ENCODE measurements around the gene DLL1.

DLL1 gene

GRCh38 chr6:170247178-170247701 is 43.6 kb downstream of the DLL1 start:
- no peak for TF ChIP-seq CTCF (IDR thresholded peaks at IDR 0.05; ENCODE audit: extremely low read depth, missing control alignments)
- no peak for DNase-seq (ENCODE audit: low spot score)

- no peak for TF ChIP-seq CTCF (IDR thresholded peaks at IDR 0.05; ENCODE audit: extremely low read depth, missing control alignments)
- DNase-seq (ENCODE audit: low spot score), result no peak
These were observed 45.3 kb downstream of the DLL1 start for GRCh38 chr6:170245475-170245992.

DNA sequence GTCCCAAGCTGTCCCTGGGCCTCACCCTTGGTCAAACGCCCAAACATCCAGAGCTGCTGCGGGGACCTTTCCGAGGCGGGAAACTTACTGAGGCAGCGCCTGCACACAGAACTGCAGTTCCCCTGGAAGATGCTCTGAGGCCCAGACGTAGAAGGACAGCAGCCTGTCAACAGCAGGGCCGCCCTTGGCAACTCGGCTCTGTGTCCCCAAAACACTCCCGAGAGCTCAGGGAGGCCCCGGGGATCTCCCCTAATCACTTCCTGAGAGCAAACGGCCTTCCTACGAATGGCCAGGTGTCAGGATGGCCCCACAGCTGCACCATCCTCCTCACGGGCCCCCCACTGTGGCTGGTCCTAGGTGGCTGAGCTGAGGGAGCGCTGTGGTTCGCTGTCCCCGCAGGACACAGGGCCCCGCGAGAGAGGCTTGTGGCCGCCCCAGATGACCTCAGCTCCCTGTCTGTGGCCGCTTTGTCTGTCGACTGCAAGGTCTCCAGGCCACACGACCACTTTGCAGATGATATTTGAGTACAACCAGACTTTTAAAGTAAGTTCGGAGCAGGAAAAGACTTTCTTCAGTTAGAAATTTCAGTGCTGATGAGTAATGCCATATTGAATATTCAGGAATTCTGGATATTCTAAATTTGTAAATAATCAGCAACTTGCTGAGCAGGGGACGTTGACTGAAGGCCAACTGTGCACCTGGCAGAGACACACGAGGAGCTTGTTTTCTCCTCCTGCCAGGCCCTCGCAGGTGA is 46.0 kb downstream of the DLL1 start:
- TF ChIP-seq CTCF (IDR thresholded peaks at IDR 0.05; ENCODE audit: extremely low read depth, missing control alignments), result no peak
- DNase-seq (ENCODE audit: low spot score), result no peak

DNA sequence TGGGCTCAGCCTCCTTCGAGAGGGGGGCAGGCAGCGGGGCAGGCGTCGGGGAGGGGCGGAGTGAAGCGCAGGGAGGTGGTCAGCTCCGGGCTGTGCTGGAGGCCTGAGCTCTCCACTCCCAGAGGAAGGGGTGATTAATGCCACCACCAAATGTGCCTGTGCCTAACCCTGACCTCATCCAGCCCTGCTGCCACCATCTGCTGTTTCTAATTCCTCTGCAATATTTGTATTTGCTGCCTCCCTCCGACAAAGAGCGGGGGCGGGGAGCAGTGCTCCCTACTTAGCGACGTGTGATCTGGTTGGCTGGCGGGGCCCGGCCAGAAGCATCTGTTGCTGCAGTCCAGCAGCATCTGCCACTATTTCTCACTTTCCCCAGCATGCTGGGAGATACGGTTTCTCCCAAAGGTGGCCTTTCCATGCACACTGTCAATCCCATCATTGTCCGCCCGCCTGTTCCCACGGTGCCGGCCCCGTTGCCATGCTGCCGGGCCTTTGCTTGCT is 47.0 kb downstream of the DLL1 start:
- TF ChIP-seq CTCF (IDR thresholded peaks at IDR 0.05; ENCODE audit: extremely low read depth, missing control alignments), result no peak
- no peak for DNase-seq (ENCODE audit: low spot score)

DNA sequence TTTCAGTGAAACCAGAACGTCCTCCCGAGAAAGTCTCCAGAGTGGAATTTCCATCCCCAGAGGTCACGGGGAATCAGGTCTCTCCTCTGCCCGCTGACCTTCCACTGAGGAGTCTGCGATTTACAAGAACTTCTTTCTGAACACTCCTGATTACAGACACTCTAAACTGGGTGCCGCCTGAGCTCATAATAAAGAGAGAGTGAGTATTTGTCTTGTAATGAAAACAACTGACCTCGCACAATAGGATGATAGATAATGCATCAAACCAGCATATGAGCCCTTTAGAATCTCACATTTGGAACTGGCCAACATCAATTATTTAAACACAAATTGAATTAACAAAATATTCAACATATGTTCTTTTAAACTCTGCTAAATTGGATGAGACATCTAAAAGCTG is 47.5 kb downstream of the DLL1 start:
- DNase-seq (ENCODE audit: low spot score), result no peak
- TF ChIP-seq CTCF (IDR thresholded peaks at IDR 0.05; ENCODE audit: extremely low read depth, missing control alignments), result no peak

DNA sequence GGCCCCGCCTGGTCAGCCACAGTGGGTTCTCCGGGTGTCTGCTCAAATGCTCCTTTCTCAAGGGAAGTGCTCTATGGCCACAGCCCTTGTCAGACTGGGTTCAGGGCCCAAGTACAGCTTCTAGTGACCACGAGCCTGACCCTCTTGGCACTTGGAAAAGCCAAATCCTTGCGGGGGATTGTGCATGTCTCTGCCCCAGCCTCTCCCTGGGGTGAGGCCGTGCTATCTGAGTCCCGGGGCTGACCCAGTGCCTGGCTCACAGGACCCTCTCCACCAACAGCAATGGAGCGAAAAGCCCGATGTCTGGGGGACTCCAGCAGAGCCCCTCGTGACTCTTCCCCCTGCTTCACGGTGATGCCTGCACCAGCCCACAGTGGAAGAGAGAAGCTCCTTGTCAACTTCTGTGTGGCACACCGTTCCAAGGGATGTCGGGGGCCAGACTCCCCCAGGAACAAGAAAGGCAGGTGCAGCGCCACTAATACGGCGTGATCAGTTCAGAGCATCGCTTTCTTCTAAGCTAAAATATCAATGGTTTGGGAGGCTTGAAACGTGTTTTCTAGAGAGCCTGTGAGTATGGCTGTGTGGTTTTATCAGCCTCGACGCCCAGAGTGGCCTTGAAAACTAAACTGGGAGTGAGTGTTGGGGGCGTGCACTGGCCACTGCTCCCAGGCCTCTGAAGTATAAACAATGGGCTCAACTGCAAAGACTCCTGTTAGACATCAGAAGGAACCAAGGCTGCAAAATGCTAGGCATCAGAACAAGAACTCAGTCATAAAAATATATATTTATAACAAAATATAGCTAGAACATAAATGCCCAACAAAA is 51.9 kb downstream of the DLL1 start:
- no peak for DNase-seq (ENCODE audit: low spot score)
- no peak for TF ChIP-seq CTCF (IDR thresholded peaks at IDR 0.05; ENCODE audit: extremely low read depth, missing control alignments)
